ENCODE data around the gene DDX27. TPM values are rescaled to one million over a fixed set of nuclear protein-coding genes. Genes with fewer than 3 reads are reported as not detected.
A peak's percentile ranks its signal among the peaks of the same experiment; 100 is the strongest.

The DDX27 gene
- total and polyA plus RNA-seq, 4 donors: 8.8 to 16.0 (median 13.0) TPM

DNA sequence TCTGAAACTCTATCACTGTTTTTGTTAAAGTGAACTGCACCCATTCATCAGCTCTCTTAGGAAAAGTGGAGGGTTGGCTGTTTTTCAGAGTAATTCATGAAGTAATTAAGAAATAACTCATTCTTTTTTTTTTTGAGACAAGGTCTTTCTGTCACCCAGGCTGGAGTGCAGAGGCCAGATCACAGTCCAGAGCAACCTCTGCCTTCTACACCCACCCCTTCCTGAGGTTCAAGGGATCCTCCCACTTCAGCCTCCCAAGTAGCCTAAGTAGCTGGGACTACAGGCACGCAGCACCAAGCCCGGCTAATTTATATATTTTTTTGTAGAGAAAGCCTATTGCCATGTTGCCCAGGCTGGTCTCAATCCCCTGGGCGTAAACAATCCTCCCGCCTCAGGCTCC lies 56.0 kb downstream of the DDX27 start:
- TF ChIP-seq, protein P1, sequence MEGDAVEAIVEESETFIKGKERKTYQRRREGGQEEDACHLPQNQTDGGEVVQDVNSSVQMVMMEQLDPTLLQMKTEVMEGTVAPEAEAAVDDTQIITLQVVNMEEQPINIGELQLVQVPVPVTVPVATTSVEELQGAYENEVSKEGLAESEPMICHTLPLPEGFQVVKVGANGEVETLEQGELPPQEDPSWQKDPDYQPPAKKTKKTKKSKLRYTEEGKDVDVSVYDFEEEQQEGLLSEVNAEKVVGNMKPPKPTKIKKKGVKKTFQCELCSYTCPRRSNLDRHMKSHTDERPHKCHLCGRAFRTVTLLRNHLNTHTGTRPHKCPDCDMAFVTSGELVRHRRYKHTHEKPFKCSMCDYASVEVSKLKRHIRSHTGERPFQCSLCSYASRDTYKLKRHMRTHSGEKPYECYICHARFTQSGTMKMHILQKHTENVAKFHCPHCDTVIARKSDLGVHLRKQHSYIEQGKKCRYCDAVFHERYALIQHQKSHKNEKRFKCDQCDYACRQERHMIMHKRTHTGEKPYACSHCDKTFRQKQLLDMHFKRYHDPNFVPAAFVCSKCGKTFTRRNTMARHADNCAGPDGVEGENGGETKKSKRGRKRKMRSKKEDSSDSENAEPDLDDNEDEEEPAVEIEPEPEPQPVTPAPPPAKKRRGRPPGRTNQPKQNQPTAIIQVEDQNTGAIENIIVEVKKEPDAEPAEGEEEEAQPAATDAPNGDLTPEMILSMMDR (IDR thresholded peaks at IDR 0.05; ENCODE audit: low read depth, low read length, missing input control): no peak
- TF ChIP-seq YY1 (IDR thresholded peaks at IDR 0.05) (no peak), JUND (IDR thresholded peaks at IDR 0.05) (no peak), RAD21 (IDR thresholded peaks at IDR 0.05) (no peak), TAF1 (conservative IDR thresholded peaks at IDR 0.05) (no peak), HNF4G (IDR thresholded peaks at IDR 0.05) (no peak), HNF4A (conservative IDR thresholded peaks at IDR 0.05) (no peak), FOXA1 (IDR thresholded peaks at IDR 0.05) (no peak), NR2F2 (IDR thresholded peaks at IDR 0.05) (no peak), EGR1 (IDR thresholded peaks at IDR 0.05; ENCODE audit: low read depth in 2 of 2) (no peak), SP1 (IDR thresholded peaks at IDR 0.05) (no peak)
- TF ChIP-seq, protein P2, sequence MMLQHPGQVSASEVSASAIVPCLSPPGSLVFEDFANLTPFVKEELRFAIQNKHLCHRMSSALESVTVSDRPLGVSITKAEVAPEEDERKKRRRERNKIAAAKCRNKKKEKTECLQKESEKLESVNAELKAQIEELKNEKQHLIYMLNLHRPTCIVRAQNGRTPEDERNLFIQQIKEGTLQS (IDR thresholded peaks at IDR 0.05): no peak
- TF ChIP-seq, protein P3, sequence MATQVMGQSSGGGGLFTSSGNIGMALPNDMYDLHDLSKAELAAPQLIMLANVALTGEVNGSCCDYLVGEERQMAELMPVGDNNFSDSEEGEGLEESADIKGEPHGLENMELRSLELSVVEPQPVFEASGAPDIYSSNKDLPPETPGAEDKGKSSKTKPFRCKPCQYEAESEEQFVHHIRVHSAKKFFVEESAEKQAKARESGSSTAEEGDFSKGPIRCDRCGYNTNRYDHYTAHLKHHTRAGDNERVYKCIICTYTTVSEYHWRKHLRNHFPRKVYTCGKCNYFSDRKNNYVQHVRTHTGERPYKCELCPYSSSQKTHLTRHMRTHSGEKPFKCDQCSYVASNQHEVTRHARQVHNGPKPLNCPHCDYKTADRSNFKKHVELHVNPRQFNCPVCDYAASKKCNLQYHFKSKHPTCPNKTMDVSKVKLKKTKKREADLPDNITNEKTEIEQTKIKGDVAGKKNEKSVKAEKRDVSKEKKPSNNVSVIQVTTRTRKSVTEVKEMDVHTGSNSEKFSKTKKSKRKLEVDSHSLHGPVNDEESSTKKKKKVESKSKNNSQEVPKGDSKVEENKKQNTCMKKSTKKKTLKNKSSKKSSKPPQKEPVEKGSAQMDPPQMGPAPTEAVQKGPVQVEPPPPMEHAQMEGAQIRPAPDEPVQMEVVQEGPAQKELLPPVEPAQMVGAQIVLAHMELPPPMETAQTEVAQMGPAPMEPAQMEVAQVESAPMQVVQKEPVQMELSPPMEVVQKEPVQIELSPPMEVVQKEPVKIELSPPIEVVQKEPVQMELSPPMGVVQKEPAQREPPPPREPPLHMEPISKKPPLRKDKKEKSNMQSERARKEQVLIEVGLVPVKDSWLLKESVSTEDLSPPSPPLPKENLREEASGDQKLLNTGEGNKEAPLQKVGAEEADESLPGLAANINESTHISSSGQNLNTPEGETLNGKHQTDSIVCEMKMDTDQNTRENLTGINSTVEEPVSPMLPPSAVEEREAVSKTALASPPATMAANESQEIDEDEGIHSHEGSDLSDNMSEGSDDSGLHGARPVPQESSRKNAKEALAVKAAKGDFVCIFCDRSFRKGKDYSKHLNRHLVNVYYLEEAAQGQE (IDR thresholded peaks at IDR 0.05): no peak
- TF ChIP-seq, protein P4, sequence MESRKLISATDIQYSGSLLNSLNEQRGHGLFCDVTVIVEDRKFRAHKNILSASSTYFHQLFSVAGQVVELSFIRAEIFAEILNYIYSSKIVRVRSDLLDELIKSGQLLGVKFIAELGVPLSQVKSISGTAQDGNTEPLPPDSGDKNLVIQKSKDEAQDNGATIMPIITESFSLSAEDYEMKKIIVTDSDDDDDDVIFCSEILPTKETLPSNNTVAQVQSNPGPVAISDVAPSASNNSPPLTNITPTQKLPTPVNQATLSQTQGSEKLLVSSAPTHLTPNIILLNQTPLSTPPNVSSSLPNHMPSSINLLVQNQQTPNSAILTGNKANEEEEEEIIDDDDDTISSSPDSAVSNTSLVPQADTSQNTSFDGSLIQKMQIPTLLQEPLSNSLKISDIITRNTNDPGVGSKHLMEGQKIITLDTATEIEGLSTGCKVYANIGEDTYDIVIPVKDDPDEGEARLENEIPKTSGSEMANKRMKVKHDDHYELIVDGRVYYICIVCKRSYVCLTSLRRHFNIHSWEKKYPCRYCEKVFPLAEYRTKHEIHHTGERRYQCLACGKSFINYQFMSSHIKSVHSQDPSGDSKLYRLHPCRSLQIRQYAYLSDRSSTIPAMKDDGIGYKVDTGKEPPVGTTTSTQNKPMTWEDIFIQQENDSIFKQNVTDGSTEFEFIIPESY (IDR thresholded peaks at IDR 0.05): no peak
- TF ChIP-seq, protein P5, sequence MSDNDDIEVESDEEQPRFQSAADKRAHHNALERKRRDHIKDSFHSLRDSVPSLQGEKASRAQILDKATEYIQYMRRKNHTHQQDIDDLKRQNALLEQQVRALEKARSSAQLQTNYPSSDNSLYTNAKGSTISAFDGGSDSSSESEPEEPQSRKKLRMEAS (IDR thresholded peaks at IDR 0.05): no peak

DNA sequence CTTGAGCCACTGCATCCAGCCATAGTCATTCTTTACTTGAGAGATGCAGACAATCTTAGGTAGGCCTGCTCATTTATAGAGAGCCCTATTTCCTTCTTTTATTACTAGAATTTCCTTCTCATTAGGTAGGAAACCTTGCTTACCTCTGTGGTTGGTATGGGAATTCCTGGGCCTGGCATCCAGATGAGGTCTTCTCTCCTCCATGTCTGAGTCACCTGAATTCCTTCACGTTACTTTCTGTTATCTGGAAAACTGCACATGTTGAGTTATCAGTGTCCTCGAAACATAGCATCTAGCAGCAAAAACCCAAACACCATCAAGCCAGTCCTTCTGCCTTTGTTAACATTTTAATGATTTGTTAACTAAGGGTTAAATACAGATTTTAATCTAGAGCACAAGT lies 56.4 kb downstream of the DDX27 start:
- H3K27me3 ChIP-seq (ENCODE audit: control insufficient read depth in 4 of 4, insufficient read depth in 4 of 4, low read length in 3 of 4): no peaks in the 10 kb centered on the region
- H3K27ac ChIP-seq (ENCODE audit: low read depth in 1 of 2, low read length in 2 of 2): no peak overlapping the region
- H3K9ac ChIP-seq (ENCODE audit: low read depth in 1 of 2, low read length in 2 of 2): peak overlapping the region in 1 of 2 donors; percentile 3
- no peak overlapping the region for H3K4me3 ChIP-seq (ENCODE audit: low read depth in 1 of 3, low read length in 3 of 3)
- no peak for DNase-seq (ENCODE audit: low spot score)
- H3K36me3 ChIP-seq (ENCODE audit: control insufficient read depth in 4 of 4, insufficient read depth in 3 of 4, low read depth in 1 of 4, low read length in 3 of 4): peaks cover 9 to 33% (median 19%) of the 10 kb centered on the region in 4 donors
- 69% methylated on average over 2 of the region's 2 CpGs for WGBS
- TF ChIP-seq, protein P5 (IDR thresholded peaks at IDR 0.05): no peak
- TF ChIP-seq HNF4A (conservative IDR thresholded peaks at IDR 0.05) (no peak), TAF1 (conservative IDR thresholded peaks at IDR 0.05) (no peak), GABPA (IDR thresholded peaks at IDR 0.05 in 1 of 2, conservative IDR thresholded peaks at IDR 0.05 in 1 of 2) (no peak)
- peaks cover 0 to 4% (median 2%) of the 10 kb centered on the region in 4 donors for H3K9me3 ChIP-seq (ENCODE audit: control insufficient read depth in 4 of 4, low read length in 3 of 4)
- peaks cover 0 to 37% (median 25%) of the 10 kb centered on the region in 4 donors for H3K4me1 ChIP-seq (ENCODE audit: control insufficient read depth in 4 of 4, insufficient read depth in 4 of 4, low read length in 3 of 4)

More for the DNA sequence above, 56.0 kb downstream of the DDX27 start:
- H3K27ac ChIP-seq (ENCODE audit: low read depth in 1 of 2, low read length in 2 of 2): no peak overlapping the region
- no peak for DNase-seq (ENCODE audit: low spot score)
- H3K9me3 ChIP-seq (ENCODE audit: control insufficient read depth in 4 of 4, low read length in 3 of 4): peaks cover 0 to under 1% (median under 1%) of the 10 kb centered on the region in 4 donors
- no peaks in the 10 kb centered on the region for H3K27me3 ChIP-seq (ENCODE audit: control insufficient read depth in 4 of 4, insufficient read depth in 4 of 4, low read length in 3 of 4)
- peaks cover 7 to 32% (median 17%) of the 10 kb centered on the region in 4 donors for H3K36me3 ChIP-seq (ENCODE audit: control insufficient read depth in 4 of 4, insufficient read depth in 3 of 4, low read depth in 1 of 4, low read length in 3 of 4)
- H3K4me3 ChIP-seq (ENCODE audit: low read depth in 1 of 3, low read length in 3 of 3): no peak overlapping the region
- H3K9ac ChIP-seq (ENCODE audit: low read depth in 1 of 2, low read length in 2 of 2): no peak overlapping the region
- 94% methylated on average over 4 of the region's 4 CpGs for WGBS
- H3K4me1 ChIP-seq (ENCODE audit: control insufficient read depth in 4 of 4, insufficient read depth in 4 of 4, low read length in 3 of 4): peaks cover 1 to 37% (median 29%) of the 10 kb centered on the region in 4 donors
